Fibroblast of skin of back (primary cell): Measurements from ENCODE around the gene KRT23. TPM values are rescaled to one million over a fixed set of nuclear protein-coding genes. Genes with fewer than 3 reads are reported as not detected.

Source experiments
- DNase-seq: peaks from one replicate; pipeline ENCODE4 v3.0.0-alpha.2; 2013
- polyA plus RNA-seq, 2 experiments: library from polyadenylated mRNA; unstranded; fragments of 120-200 nt; gene quantifications; one replicate each; pipeline ENCODE4 v1.2.1, GENCODE V29; 2013; ENCODE audit not compliant: insufficient read length in 2 of 2

KRT23 gene, protein sequence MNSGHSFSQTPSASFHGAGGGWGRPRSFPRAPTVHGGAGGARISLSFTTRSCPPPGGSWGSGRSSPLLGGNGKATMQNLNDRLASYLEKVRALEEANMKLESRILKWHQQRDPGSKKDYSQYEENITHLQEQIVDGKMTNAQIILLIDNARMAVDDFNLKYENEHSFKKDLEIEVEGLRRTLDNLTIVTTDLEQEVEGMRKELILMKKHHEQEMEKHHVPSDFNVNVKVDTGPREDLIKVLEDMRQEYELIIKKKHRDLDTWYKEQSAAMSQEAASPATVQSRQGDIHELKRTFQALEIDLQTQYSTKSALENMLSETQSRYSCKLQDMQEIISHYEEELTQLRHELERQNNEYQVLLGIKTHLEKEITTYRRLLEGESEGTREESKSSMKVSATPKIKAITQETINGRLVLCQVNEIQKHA
- polyA plus RNA-seq (2013, experiment 1 of 2; ENCODE audit: insufficient read length) = not detected
- polyA plus RNA-seq (2013, experiment 2 of 2; ENCODE audit: insufficient read length) = not detected

DNA sequence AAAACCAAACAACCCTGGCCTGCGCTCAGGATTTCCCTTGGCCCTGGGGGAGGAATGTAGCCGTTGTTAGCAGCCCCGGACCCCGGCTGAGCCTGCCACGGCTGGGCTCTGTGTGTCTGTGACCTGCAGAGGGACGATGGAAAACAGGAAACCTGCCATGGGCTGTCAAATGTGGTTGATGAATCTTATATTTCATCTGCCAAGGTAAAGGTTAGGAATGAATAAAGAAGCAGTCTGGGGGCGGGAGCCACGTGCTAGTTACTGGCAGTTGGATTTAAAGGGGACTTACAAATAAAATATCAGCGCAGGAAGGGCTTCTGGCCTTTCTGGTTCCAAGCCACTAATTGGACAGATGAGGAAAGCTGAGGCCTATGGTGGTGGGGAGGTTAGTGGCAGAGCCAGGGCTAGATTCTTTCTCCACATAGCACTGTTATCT, at the start of gene KRT23:
TSS of gene KRT23 (minus strand) at position 263 of the 436 bp plus-strand sequence. CDS start 1,043 bp downstream, outside the sequence.
- no peak for DNase-seq

DNA sequence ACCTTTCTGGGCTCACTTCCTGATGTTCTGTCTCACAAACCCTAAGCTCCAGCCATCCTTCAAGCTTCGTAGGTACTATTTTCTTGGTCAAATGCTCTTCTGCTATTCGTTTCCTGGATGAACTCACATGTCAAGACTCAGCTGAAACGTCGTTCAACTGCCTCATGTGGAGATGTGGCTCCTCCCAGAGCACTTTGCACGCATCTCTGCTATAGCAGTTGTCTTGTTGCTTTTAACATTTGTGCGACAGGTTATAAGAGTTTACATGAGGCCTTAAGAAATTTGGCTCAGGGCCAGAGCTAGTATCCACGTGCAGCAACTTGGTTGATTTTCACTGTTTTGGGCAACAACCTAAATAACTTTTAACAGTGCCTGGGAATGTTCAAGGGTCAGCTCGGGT, 49.5 kb upstream of the KRT23 start:
- DNase-seq = no peak

DNA sequence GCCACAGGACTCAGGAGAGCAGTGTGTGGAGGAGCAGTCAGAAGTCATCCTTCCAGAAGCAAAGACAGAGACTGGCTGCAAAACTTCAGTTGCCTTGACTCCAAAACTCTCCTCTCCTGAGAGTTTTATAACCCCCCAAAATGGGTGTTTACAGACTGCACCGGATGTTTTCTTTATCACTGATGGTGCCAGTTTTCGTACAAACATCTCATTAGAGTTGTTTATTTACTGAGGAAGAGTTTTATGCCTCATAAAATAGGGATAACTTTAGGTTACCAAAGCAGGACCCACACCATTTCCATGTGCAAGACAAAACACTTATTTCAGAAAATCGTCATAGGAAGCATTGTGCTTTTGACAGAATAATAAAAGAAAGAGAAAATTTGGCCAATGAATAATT, 46.8 kb upstream of the KRT23 start, which contains the start of gene KRT40:
TSS of gene KRT40 (minus strand) at position 101 of the 400 bp plus-strand sequence. CDS start at position 48, 53 bp downstream.
- DNase-seq = no peak

DNA sequence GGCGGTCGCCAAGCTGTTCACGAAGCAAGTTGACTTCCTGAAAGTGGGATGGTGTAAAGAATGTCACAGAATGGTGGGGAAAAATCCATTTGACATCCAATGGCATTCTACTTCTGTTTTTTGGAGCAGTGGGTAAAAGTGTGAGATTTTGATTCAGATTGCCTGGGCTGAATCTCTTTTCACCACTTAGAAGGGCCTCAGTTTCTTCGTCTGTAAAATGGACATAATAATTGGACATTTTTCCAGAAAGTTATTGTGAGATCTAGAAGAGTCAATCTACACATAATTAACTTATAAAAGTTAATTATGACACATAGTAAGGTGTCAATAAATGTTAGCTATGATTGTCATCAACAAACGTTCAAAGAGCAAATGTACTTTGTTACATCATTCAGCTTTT, 43.7 kb upstream of the KRT23 start:
- DNase-seq = no peak

DNA sequence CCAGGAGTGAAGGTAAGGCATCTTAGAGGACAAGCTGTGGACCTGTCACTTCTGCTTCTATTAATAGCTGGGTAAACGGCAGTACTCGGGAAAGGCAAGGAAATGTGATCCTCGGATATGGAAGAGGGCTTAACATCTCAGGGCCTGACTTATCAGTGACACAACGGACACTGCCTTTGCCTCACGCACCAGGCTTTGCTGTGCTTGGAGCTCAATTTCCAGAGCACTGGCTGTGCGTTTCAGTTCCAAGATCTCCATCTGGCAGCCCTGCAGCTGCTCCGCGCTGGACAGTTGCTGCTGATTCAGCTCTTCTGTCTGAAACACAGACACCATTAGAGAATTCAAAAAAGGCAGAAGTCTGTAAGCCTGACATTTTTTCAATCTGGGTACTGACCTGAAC, 43.1 kb upstream of the KRT23 start:
- peak; percentile 22 for DNase-seq

DNA sequence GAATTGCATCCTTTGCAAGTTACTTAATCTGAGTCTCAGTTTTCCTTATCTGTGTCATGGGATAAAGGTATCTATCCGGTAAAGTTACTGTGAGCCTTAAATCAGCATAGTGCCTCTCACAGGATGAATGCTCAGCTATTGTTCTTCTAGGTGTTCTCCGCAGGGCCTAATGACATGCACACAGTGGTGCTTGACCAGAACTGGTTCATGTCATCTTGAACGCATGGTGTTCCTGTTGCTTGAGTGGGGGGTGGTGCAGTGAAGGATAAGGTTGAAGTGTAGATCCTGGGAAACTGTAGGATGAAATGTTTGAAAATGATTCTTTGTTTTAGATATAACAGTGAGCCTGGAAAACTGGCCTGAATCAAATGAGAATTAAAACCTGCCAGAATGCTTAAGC, 42.7 kb upstream of the KRT23 start:
- no peak for DNase-seq

DNA sequence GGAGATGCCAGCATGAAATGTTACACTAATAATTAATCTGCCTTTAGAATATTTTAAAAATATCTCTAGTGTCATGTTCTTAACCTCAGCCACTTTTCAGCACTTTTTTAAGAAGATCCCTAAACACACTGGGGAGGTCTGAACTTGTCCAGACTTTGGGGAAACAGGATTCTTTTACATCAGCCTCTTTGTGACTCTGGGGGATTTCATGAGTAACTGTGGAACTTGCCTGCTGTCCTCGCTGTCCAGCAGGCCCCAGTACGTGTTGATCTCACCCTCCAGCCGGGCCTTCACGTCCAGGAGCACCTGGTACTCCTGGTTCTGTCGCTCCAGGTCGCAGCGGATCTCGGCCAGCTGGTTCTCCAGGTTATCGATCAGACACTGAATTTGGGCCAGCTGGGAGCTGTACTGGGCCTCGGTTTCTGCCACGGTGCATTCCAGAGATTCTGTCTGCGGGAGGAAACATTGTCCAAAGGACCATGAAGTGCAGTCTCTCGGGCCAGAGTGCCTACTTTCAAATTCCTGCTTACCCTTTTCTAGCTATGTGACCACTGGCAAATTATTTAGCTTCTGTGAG, 41.2 kb upstream of the KRT23 start:
- peak; percentile 20 for DNase-seq

DNA sequence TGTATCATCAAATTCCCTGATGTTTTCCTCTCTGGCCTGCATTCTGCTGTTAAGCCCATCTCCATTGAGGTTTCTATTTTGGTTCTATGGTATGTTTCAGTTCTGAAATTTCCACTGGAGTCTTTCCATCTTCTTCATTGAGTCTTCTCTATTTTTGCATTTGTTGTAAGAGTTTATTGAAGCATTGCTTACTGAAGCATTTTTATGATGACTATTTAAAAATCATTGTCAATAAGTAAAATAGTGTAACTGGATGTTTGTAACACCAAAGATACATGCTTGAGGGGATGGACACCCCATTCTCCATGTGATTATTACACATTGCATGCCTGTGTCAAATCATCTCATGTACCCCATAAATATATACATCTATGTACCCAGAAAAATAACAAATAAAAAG, 38.1 kb upstream of the KRT23 start:
- DNase-seq = no peak

DNA sequence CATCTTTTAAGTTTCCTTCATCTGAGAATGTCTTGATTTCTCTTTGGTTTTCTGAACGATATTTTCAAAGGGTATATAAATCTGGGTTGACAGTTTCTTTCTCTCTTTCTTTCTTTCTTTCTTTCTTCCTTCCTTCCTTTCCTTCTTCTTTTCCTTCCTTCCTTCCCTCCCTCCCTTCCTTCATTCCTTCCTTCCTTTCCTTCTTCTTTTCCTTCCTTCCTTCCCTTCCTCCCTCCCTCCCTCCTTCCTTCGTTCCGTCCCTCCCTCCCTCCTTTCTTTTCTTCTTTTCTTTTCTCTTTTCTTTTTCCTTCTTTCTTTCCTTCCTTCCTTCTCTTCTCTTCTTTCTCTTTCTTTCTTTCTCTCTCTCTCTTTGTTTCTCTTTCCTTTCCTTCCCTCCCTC, 36.9 kb upstream of the KRT23 start:
- DNase-seq = no peak

DNA sequence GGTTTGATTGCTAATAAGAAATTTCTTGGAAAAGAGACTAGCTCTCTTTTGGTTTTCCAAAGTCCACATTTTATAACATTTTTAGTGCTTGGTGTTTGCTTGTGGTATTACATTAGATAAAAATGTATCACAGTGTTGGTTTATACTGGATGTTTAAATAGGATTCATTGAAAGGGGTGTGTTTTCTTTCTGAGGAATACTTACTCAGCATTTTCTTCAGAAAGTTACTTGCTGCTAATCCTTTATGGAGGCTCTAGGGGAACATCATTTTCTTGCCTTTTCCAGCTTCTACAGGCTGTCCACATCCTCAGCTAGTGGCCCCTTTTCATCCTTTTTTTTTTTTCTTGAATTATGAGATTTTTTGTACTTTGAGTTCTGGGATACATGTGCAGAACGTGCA, 30.1 kb upstream of the KRT23 start:
- no peak for DNase-seq

DNA sequence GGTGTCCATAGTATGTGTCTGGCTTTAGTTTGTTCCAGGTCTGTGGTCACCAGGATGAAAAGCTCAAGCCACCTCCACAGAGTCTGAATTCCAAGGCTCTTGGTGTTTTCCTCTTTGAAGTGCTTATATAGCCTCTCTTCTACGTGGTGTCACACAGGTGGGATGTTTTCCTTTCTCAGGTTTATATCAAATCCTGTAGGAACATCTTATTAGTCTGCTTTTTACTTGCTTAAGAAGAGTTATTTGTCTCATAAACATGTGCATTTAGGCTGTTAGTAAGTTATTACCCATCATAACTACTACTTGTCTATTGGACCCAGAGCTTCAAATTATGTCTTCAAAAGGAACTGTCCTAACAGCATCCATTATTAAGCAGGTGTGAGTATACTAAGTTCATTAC, 29.4 kb upstream of the KRT23 start, which contains the start of gene KRT39:
TSS of gene KRT39 (minus strand) at position 101 of the 400 bp plus-strand sequence. CDS start at position 9, 92 bp downstream.
- no peak for DNase-seq

DNA sequence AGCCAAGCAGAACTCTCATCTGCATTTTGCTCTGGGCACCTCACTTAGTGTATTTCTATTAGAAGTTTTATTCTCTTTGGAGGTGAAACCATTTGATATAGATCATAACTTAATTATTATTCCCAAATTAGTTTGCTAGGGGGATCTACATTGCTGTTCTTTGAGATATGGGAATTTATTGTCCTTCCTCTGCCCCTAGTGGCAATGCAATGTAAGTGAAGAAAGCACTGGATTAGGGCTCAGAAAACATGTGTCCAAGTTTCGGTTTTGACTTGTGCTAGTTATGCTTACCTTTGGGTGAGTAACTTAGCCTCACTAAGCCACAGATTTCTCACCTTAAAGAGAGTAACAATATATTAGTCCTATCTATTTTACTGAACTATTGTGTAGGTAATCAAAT, 26.4 kb upstream of the KRT23 start:
- DNase-seq = peak; percentile 30

DNA sequence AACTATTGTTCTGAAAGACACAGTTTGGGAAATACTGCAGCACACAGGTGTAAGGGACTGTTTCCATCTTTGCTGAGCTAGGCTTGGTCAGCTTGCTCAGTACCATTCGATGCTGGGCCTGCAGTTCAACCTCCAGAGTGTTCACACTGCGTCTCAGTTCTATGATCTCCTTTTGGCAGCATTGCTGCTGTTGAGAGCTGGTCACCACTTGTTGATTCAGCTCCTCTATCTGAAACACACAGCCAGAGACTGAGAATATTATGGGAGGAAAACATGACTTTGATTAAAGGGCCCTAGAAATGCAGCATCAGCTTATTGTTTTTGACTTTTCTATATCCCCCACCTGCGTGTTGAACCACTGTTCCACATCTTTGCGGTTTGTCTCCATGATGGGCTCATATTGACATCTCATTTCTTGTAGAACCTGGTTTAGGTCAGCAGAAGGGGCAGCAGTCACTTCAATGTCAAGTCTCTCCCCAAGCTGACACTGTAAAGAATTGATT, 24.7 kb upstream of the KRT23 start:
- DNase-seq = no peak

DNA sequence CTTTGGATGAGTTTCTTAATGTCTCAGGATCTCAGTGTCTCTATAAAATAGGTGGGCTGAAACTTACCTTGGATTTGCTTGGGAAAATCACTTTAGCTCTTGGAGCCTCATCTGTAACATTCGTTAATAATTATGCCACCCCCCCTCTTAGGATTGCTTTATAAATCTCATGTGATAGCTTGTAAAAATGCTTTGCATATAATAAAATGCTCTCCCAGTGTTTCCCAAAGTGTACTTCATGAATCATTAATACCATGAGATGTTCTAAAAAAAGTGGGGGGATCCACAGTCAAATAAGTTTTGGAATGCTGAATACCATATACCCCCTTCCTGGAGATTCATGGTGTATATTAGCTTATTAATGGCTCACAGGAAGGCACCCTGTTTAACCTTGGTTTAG, 24.1 kb upstream of the KRT23 start:
- DNase-seq = no peak

DNA sequence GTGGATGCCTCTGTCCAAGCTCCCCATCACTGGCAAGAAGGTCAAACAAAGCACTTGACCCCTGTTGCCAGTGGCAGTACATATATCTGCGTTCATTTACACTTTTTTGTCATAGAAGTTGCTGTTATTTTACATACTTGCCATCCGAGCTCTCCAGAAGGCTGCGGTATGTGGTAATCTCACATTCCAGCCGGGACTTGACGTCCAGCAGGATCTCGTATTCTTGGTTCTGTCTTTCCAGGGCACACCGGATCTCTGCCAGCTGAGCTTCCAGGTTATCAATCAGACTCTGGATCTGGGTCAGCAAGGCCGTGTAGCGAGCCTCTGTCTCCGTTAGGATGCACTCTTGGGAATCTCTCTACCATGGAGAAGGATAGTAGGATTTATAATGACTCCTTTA, 22.7 kb upstream of the KRT23 start:
- DNase-seq = no peak

DNA sequence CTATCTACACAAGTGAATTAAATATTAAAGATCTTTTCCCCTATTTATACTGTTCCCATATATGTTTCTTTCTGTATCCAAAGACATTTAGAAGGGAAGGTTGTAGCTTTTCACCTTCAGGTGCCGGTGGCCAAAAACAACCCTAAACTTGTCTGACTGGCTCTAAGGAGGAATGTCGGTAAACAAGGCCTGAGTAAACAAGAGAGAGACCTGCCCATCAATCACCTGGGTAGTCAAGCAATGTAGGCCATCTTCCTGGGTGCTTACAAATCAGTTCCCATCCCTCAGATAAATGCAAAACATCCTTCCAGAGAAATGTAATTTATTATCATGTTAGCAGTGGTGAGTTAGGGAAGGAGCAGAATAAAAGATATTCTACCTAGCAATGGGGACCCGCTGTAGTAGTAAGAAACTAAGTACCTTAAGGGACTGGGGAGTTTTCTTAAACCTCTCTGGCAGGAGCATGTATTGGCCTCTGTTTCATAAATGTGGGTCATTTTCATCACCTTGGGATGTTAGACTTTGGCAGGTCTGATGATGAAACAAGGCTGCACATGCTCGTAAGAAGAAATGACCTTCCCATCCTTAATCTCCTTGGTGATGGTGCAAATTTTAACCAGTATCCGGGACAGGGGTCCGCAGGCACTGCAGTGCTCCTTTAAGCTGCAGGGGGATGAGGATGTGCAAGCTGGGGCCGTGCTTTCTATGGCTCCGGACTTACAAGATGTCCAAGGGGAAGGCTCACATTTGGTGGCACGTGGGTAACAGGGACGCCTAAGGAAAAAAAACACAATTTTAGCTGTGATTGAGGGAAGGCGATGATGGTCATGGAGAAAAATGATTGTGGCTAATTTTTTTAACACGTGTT, 20.9 kb upstream of the KRT23 start:
- DNase-seq = no peak

DNA sequence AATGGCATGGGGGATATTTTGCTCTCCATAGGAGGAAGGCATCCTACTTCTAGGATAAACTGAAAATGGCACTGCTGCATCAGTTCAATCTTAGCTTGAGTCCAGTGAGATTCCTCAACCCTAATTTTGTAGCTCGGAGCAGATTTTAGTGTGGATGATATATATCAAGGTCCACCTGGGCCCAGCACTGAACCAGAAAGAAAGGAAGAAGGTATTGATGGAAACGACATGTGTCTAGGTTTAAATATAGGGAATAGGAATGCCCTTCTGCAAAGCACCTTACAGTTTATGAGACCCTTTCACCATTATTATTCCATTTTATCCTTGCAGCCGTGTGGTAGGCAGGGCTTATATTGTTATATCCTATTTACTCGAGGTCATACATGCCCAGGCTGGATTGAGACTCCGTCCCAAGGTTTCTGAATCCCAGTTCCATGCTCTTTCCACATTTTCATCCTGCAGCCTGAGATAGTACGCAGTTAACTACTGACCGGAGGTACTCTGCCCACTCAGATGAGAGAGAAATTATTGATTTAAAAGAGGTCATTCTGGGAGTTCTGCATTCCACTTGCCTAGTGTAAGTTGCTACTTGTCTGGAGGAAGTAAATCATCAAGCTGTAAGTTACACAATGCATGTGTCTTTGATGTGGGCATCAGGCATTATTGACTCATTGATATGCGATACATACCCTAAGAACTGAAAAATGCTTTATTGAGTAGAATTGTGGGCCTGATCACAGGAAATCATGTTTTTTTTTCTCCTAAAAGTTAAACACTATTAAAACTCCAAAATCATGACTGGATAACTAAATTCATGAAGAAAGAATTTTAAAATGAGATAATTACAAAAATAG, 19.2 kb upstream of the KRT23 start:
- peak; percentile 94 for DNase-seq

DNA sequence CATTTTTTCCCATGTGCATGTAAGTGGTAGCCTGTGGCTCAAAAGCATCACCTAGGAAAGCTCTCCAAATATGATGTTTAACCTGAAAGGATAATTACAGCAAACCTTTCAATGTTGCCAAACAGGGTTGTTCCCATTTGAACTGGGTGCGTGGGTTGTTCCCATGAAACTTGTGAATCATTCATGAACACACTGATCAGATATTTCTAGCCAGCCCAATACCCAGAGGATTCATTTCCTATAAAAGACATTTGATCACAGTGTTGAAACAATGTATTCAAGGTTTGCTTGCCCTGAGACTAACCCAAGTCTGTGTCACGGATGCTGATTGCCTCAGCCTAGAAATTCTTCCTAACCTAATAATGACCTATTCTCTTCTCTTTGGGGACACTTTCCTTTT, 16.4 kb upstream of the KRT23 start:
- DNase-seq = peak; percentile 61

DNA sequence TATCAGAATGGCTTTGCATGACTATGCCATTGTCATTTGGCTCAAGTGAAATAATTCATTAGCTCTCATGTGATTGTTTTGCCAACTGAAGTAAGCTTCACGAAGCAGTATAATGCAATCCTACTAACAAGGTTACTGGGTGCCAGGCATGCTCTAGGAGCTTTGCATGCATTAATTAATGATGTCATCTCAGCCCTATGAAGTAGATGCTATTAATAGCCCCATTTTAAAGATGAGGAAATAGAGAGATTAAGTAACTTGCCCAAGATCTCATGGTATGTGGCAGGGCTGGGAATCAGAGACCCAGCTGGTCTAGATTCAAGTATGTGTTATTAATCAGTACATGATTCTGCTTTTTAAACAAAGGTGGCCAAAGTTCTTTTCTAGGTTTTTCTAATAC, 15.2 kb upstream of the KRT23 start:
- peak; percentile 86 for DNase-seq

DNA sequence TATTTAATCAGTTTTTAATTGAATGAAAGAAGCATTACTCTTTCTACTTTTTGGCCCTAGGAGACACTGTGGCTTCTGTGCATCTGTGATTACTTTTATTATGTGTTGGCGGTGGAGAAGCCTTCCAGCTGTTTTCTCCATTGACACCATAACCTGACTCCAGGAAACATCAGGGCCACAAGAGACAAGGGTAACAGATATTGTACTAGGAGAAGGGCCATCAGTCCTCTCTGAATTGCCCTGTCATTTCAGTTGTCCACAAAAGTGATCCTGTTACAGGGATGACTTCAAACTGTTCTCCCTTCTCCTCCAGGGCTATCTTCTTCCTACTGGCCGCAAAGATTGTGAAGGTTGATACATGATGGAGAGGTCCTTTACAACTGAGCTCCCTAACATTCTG, 14.7 kb upstream of the KRT23 start:
- no peak for DNase-seq

DNA sequence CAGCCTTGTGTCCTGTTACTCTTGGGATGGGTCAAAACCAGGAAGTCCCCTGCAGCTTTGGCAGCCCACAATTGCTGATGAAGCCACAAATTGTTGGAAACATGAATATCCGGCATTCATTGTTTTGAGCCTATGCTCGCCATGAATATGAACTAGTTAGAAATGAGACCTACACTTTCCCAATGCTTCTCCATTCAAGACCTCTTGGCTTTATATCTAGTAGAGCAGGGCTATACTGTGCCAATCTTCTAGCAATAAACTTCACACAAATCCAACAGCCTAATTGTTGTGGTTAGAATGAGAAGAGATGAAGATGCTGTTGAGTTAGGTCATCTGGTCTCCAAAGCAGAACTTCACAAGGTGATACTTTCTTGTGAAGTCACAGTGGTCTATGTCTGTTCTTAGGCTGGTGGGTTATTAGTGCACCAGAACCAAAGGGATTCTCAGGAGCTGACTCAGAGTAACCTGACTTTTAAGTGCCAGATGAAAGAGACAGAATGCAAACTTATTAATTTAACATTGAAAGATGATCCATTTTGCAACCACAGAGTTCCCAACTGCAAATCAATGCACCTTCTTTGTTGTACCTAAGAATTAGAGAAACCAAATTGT, 13.7 kb upstream of the KRT23 start:
- no peak for DNase-seq
